Fibroblast of peridontal ligament (primary cell): ENCODE data around the gene NEK1.
"Not testable (repeated sequence)": the region's sequence is repeated elsewhere in the genome, so short reads cannot be mapped to it uniquely, and the experiment has no call there.

ENCODE experiments used
- DNase-seq: peaks from one replicate; pipeline ENCODE4 v3.0.0-alpha.2; 2010; ENCODE audit errors: extremely low read depth

The NEK1 gene

DNA sequence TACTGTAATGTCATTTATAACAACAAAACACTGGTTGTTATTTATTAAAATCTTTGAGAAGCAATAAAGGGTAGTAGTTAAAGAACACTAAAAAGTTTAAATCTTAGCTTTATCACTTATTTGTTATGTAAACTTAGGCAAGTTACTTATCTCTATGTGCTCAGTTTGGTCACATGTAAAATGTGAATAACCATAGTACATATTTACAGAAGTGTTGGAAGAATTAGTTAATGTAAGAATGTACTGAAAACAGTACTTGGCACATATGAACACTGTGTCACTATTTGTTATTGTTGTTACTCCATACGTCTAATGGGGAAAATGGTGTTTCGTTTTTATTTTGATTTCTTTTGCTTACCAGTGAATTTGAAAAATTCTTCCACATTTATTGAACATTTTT lies 9.1 kb downstream of the NEK1 start:
- DNase-seq, result no peak

DNA sequence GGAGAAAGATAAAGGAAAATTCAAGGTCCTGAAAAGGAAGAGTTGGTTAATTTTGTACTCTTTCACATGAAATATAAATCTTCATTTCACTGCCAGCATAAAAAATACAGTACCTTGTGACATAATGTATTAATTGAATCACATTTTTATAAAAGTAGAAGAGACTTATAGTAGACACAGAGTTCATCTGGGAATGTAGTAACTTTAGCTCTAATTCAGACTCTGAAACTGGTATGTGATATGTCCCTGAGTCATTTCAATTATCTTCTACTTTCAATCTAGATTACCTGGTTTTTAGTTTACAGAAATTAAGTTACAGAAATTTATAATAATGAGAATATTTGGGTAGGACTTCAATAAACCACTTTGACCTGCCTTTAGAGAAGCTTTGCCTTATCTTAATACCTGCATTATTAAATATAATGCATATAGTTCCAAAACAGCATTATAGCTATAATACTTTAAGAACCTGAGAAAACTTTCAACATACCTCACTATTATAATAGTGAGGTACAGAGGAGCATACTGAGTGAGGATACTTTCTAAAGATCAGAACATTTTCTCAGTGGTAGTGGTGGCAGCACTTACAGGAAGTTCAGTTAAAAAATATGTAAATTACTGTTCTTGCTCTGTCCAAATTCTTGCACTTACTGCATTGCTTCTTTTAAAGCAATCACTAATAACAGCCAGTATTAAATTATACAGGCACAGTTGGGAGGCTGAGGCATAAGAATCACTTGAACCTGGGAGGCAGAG lies 11.2 kb downstream of the NEK1 start:
- no peak for DNase-seq

GRCh38 chr4:169594560-169595195 lies 17.7 kb downstream of the NEK1 start:
- DNase-seq, result no peak

DNA sequence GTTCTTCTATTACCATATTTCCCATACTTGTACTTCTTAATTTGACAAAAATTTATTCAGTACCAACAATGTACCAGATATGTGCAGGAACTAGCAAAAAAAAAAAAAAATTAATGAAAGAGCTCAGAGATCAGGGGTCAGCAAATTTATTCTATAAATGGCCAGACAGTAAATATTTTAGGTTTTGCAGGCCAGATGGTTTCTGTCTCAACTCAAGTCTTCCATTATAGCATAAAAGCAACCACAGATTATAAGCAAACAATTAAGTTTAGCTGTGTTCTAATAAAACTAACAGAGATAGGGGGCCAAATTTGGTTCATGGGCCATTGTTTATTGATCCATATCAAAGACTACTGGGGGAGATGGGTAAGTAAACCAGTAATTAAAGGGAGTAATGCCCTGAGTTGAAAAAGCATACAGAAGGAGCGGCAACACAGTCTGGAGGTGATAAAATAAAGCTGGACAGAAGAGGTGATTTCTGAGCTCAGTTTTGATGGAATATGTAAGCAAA lies 19.3 kb downstream of the NEK1 start:
- no peak for DNase-seq

GRCh38 chr4:169583563-169583962 lies 28.8 kb downstream of the NEK1 start:
- peak; percentile 65 for DNase-seq

- DNase-seq, result peak; percentile 36
These were observed 29.7 kb downstream of the NEK1 start for GRCh38 chr4:169582706-169583105.

GRCh38 chr4:169582203-169582602 lies 30.2 kb downstream of the NEK1 start:
- no peak for DNase-seq

- no peak for DNase-seq
These were observed 38.5 kb downstream of the NEK1 start for GRCh38 chr4:169573889-169574288.

DNA sequence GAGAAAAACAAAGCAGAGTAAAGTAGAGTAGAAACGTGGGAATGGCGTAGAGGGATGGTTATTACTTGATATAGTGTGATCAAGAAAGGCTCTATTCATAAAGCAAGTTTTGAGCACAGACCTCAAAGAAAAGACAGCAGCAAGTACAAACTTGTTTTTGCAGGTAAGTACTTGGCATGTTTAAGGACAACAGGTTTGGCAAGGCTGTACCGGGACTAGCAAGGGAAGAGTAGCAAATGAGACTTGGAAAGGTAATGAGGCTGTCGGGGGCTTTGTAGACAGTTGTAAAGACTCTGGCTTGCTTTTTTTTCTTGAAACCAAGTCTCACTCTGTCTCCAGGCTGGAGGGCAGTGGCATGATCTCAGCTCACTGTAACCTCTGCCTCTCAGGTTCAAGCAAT lies 40.9 kb downstream of the NEK1 start:
- no peak for DNase-seq

- DNase-seq, result not testable (repeated sequence)
These were observed 41.4 kb downstream of the NEK1 start for GRCh38 chr4:169571012-169571411.

DNA sequence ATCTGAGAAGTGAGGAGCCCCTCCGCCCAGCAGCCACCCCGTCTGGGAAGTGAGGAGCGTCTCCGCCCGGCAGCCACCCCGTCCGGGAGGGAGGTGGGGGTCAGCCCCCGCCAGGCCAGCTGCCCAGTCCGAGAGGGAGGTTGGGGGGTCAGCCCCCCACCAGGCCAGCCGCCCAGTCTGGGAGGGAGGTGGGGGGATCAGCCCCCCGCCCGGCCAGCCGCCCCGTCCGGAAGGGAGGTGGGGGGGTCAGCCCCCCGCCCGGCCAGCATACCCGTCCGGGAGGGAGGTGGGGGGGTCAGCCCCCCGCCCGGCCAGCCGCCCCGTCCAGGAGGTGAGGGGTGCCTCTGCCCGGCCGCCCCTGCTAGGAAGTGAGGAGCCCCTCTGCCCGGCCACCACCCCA lies 42.1 kb downstream of the NEK1 start:
- not testable (repeated sequence) for DNase-seq

- not testable (repeated sequence) for DNase-seq
These were observed 43.2 kb downstream of the NEK1 start for GRCh38 chr4:169569188-169569587.

GRCh38 chr4:169567916-169568315 lies 44.5 kb downstream of the NEK1 start:
- peak; percentile 2 for DNase-seq

- peak; percentile 80 for DNase-seq
These were observed 46.2 kb downstream of the NEK1 start for GRCh38 chr4:169566021-169566818.

- peak; percentile 30 for DNase-seq
These were observed 46.8 kb downstream of the NEK1 start for GRCh38 chr4:169565606-169566005.

- DNase-seq, result no peak
These were observed 55.2 kb downstream of the NEK1 start for GRCh38 chr4:169557061-169557636.

DNA sequence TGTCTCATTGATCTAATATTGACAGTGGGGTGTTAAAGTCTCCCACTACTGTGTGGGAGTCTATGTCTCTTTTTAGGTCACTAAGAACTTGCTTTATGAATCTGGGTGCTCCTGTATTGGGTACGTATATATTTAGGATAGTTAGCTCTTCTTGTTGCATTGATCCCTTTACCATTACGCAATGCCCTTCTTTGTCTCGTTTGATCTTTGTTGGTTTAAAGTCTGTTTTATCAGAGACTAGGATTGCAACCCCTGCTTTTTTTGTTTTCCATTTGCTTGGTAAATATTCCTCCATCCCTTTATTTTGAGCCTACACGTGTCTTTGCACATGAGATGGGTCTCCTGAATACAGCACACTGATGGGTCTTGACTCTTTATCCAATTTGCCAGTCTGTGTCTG lies 65.8 kb downstream of the NEK1 start:
- not testable (repeated sequence) for DNase-seq

DNA sequence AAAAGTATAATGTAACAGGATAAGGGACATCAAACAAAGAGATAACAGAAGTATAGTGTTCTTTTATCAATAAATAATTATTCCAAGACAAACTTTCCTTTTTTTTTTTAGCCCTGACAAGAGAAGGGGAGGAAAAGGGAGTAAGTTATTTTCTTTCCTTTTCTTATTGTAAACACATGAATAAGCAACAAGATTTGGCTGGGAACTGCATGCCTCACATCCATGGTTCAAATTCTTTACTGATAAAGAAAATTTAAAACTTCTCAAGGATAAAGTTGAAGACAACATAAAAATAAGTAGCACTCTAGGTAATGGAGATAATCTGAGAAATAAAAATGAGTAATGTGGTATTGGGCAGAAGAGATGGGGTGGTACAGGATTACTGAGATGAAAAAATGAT lies 71.6 kb downstream of the NEK1 start:
- DNase-seq, result peak; percentile 29

DNA sequence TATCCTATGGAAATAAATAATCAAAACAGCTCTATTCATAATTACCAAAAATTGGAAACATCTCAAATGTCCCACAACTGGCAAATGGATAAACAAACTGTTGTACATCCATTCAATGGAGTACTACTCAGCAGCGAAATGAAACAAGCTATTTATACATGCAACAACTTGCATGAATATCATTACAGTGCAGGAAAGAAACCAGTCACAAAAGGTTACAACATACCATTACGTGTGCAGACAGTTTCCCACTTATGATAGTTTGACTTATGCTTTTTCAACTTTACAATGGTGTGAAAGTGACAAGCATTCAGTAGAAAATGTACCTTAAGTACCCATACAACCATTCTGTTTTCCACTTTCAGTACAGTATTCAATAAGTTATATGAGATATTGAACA lies 82.3 kb downstream of the NEK1 start:
- no peak for DNase-seq

- no peak for DNase-seq
These were observed 88.6 kb downstream of the NEK1 start for GRCh38 chr4:169523796-169524195.

- no peak for DNase-seq
These were observed 101.8 kb downstream of the NEK1 start for GRCh38 chr4:169510617-169511016.

DNA sequence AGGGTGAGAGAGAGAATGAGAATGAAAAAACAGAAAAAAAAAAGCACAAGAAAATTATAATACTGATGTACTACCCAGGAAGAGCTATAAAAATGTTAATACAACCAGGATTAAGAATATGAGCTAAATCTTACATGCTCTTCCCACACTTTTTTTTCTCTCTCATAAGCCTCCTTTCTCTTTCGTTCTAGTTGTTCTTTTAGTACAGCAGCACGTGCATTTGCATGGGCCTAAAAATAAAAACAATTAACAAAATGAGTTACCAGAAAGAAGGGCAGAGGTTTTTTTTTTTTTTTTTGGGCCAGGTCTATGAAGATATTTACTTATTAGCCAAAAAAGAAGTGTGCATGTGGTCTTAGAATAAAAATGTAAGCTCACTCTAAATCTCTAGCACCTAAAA lies 105.5 kb downstream of the NEK1 start:
- DNase-seq, result no peak
